H1 (cell line): ENCODE data around the gene TWSG1. TPM values are rescaled to one million over a fixed set of nuclear protein-coding genes. Genes with fewer than 3 reads are reported as not detected.

Experiments used
- CTCF ChIA-PET: fragments of 300-600 bp; sonication (Branson Sonifier 250); formaldehyde crosslinking; loops from one replicate; lab custom pipeline; 2021; ENCODE audit not compliant: partially characterized antibody; lab: Charles Lee
- POLR2A ChIA-PET: fragments of 300-600 bp; sonication (Branson Sonifier 250); formaldehyde crosslinking; loops from one replicate; lab custom pipeline; 2021; ENCODE audit warnings: inconsistent platforms; ENCODE audit not compliant: partially characterized antibody; lab: Charles Lee
- DNase-seq, 2 experiments: peaks; one replicate each; pipeline versions ENCODE4 v3.0.0 to v3.0.0-alpha.2; 2010 to 2022; ENCODE audit warnings: low spot score in 2 of 2, low read depth in 1 of 2, mixed read lengths in 1 of 2
- FAIRE-seq: peaks from 2 replicates; lab custom pipeline; 2011; peaks lifted over from hg19 to GRCh38; lab: Jason Lieb, UNC
- H2AFZ ChIP-seq: 2 replicates; pipeline ENCODE4 v1.8.1; 2012; ENCODE audit warnings: low read length, inconsistent platforms
- H2AK5ac ChIP-seq: 2 replicates; pipeline ENCODE4 v1.6.1; 2013; ENCODE audit warnings: low read depth, low read length
- H2BK120ac ChIP-seq: replicated peaks from 2 replicates; pipeline ENCODE3; 2013; ENCODE audit warnings: low read depth, low read length, inconsistent platforms
- H2BK12ac ChIP-seq: 2 replicates; pipeline ENCODE4 v1.6.1; 2013; ENCODE audit warnings: low read depth, low read length
- H2BK15ac ChIP-seq: 2 replicates; pipeline ENCODE4 v1.6.1; 2013; ENCODE audit warnings: low read length
- H2BK20ac ChIP-seq: 2 replicates; pipeline ENCODE4 v1.6.1; 2013; ENCODE audit warnings: low read length
- H2BK5ac ChIP-seq: 2 replicates; pipeline ENCODE4 v1.6.1; 2013; ENCODE audit warnings: low read depth, low read length
- H3K14ac ChIP-seq: 2 replicates; pipeline ENCODE4 v1.6.1; 2013; ENCODE audit warnings: inconsistent platforms; ENCODE audit not compliant: insufficient read length
- H3K18ac ChIP-seq: 2 replicates; pipeline ENCODE4 v1.6.1; 2013; ENCODE audit warnings: low read length; ENCODE audit errors: extremely low read depth
- H3K23ac ChIP-seq: 2 replicates; pipeline ENCODE4 v1.6.1; 2013; ENCODE audit warnings: inconsistent platforms; ENCODE audit not compliant: insufficient read length
- H3K23me2 ChIP-seq: 2 replicates; pipeline ENCODE4 v1.6.1; 2013; ENCODE audit warnings: low read depth, low read length
- H3K27ac ChIP-seq: 2 replicates; pipeline ENCODE4 v1.6.1; 2011; ENCODE audit warnings: low read depth, low read length, inconsistent platforms
- H3K27me3 ChIP-seq, 4 experiments: replicated peaks in 1 of 4; 1 replicate in 1 of 4; 2 replicates in 3 of 4; pipeline versions ENCODE4 v1.6.1 to v1.8.1; 2011 to 2013; ENCODE audit warnings: low read length in 3 of 4, mild to moderate bottlenecking in 3 of 4, inconsistent platforms in 2 of 4, mixed read lengths in 2 of 4, moderate library complexity in 1 of 4; ENCODE audit not compliant: control insufficient read depth in 3 of 4, insufficient read depth in 3 of 4; ENCODE audit errors: extremely low read depth in 1 of 4
- H3K36me3 ChIP-seq, 4 experiments: 2 replicates each; pipeline versions ENCODE4 v1.6.1 to v1.8.1; 2011 to 2013; ENCODE audit warnings: mild to moderate bottlenecking in 4 of 4, low read length in 3 of 4, moderate library complexity in 2 of 4, control low read depth in 1 of 4, inconsistent platforms in 1 of 4; ENCODE audit not compliant: insufficient read depth in 4 of 4, control insufficient read depth in 2 of 4
- H3K4ac ChIP-seq: replicated peaks from 2 replicates; pipeline ENCODE3; 2013; ENCODE audit warnings: low read length, low read depth, mixed read lengths, inconsistent platforms; ENCODE audit not compliant: insufficient read length
- H3K4me1 ChIP-seq, 4 experiments: replicated peaks in 1 of 4; 1 replicate in 1 of 4; 2 replicates in 3 of 4; pipeline versions ENCODE4 v1.6.1 to v1.8.1; 2011 to 2013; ENCODE audit warnings: low read length in 3 of 4, inconsistent platforms in 2 of 4, mixed read lengths in 1 of 4; ENCODE audit not compliant: insufficient read depth in 4 of 4, control insufficient read depth in 3 of 4
- H3K4me2 ChIP-seq, 2 experiments: 2 replicates each; pipeline versions ENCODE4 v1.6.1 to v1.8.1; 2011 to 2013; ENCODE audit warnings: low read depth in 2 of 2, low read length in 2 of 2, control low read depth in 1 of 2, inconsistent platforms in 1 of 2, mild to moderate bottlenecking in 1 of 2; ENCODE audit not compliant: insufficient read depth in 1 of 2
- H3K4me3 ChIP-seq, 4 experiments: fragments of 200-600, 300-600 bp in 1 of 4; sonication (generic), shearing (Covaris generic), sonication (Bioruptor Twin) in 1 of 4; 2 replicates each; pipeline versions ENCODE4 v1.5.1 to v1.8.1; 2011 to 2016; ENCODE audit warnings: low read length in 4 of 4, low read depth in 3 of 4, control low read depth in 2 of 4, inconsistent platforms in 2 of 4, mild to moderate bottlenecking in 2 of 4, mixed read lengths in 1 of 4, moderate library complexity in 1 of 4; ENCODE audit not compliant: insufficient read depth in 2 of 4; ENCODE audit errors: extremely low read depth in 1 of 4
- H3K56ac ChIP-seq: replicated peaks from 2 replicates; pipeline ENCODE3; 2013; ENCODE audit warnings: low read depth, mild to moderate bottlenecking, mixed read lengths, low read length, inconsistent platforms; ENCODE audit not compliant: insufficient read length
- H3K79me1 ChIP-seq: 2 replicates; pipeline ENCODE4 v1.6.1; 2013; ENCODE audit warnings: low read depth, low read length, control low read depth
- H3K79me2 ChIP-seq, 2 experiments: 2 replicates each; pipeline versions ENCODE4 v1.6.1 to v1.8.1; 2012 to 2013; ENCODE audit warnings: low read length in 2 of 2, mild to moderate bottlenecking in 2 of 2, inconsistent platforms in 1 of 2; ENCODE audit not compliant: insufficient read depth in 2 of 2, control insufficient read depth in 1 of 2
- H3K9ac ChIP-seq, 4 experiments: replicated peaks in 1 of 4; 1 replicate in 1 of 4; 2 replicates in 3 of 4; pipeline versions ENCODE4 v1.6.1 to v1.8.1; 2011 to 2013; ENCODE audit warnings: low read depth in 3 of 4, low read length in 3 of 4, control low read depth in 2 of 4, mild to moderate bottlenecking in 2 of 4, moderate library complexity in 2 of 4, inconsistent platforms in 1 of 4; ENCODE audit errors: extremely low read depth in 1 of 4
- H3K9me3 ChIP-seq, 2 experiments: 2 replicates each; pipeline versions ENCODE4 v1.6.1 to v1.8.1; 2012 to 2013; ENCODE audit warnings: mild to moderate bottlenecking in 2 of 2, moderate library complexity in 2 of 2, control low read depth in 1 of 2, inconsistent platforms in 1 of 2, low read depth in 1 of 2, low read length in 1 of 2, mixed read lengths in 1 of 2; ENCODE audit not compliant: insufficient read depth in 2 of 2
- H4K20me1 ChIP-seq, 2 experiments: replicated peaks in 1 of 2; 2 replicates each; pipeline versions ENCODE3 to v1.8.1; 2011 to 2013; ENCODE audit warnings: inconsistent platforms in 2 of 2, low read length in 2 of 2, mild to moderate bottlenecking in 1 of 2; ENCODE audit not compliant: insufficient read depth in 2 of 2, control insufficient read depth in 1 of 2
- H4K5ac ChIP-seq: 2 replicates; pipeline ENCODE4 v1.6.1; 2013; ENCODE audit warnings: low read length, low read depth, mixed read lengths, inconsistent platforms; ENCODE audit not compliant: insufficient read length
- H4K8ac ChIP-seq: 2 replicates; pipeline ENCODE4 v1.8.0; 2013; ENCODE audit warnings: mild to moderate bottlenecking, moderate library complexity, low read length, inconsistent platforms; ENCODE audit not compliant: insufficient read depth; ENCODE audit errors: extremely low read depth
- H4K91ac ChIP-seq: replicated peaks from 2 replicates; pipeline ENCODE3; 2013; ENCODE audit warnings: low read length, mixed read lengths, inconsistent platforms; ENCODE audit not compliant: insufficient read length
- ASH2L ChIP-seq: fragments of 200-600, 300-600 bp; sonication (generic); IDR thresholded peaks from one replicate; pipeline ENCODE4 v1.7.1; 2017; ENCODE audit warnings: low read length
- CREB1 ChIP-seq: IDR thresholded peaks from 2 replicates; pipeline ENCODE4 v1.6.1; 2012; ENCODE audit warnings: inconsistent platforms
- EZH2 ChIP-seq: fragments of 200-600 bp; sonication (generic); IDR thresholded peaks from 2 replicates; pipeline ENCODE4 v1.7.1; 2012; ENCODE audit warnings: low read depth, mild to moderate bottlenecking, moderate library complexity, low read length, inconsistent platforms; ENCODE audit not compliant: severe bottlenecking
- FOSL1 ChIP-seq: IDR thresholded peaks from 2 replicates; pipeline ENCODE4 v1.6.1; 2011; ENCODE audit warnings: mild to moderate bottlenecking, low read depth, low read length, moderate library complexity; ENCODE audit not compliant: insufficient read depth
- GTF2F1 ChIP-seq: IDR thresholded peaks from 2 replicates; pipeline ENCODE4 v1.6.1; 2012; ENCODE audit warnings: low read depth, low read length, improper control_type of control experiment, borderline replicate concordance
- JUND ChIP-seq: IDR thresholded peaks from 2 replicates; pipeline ENCODE4 v1.6.1; 2011; ENCODE audit warnings: mild to moderate bottlenecking, improper control_type of control experiment, low read length
- KDM1A ChIP-seq: fragments of 200-600, 300-600 bp; sonication (generic); IDR thresholded peaks from 2 replicates; pipeline ENCODE4 v1.7.1; 2016; ENCODE audit warnings: mild to moderate bottlenecking, low read length, borderline replicate concordance
- MAFK ChIP-seq: IDR thresholded peaks from 2 replicates; pipeline ENCODE4 v1.6.1; 2012; ENCODE audit warnings: low read depth, mild to moderate bottlenecking, improper control_type of control experiment, low read length
- POU5F1 ChIP-seq: IDR thresholded peaks from 2 replicates; pipeline ENCODE4 v1.6.1; 2011; ENCODE audit warnings: low read depth, mild to moderate bottlenecking, low read length, moderate library complexity
- RBBP5 ChIP-seq: IDR thresholded peaks from 2 replicates; pipeline ENCODE4 v1.7.1; 2012; ENCODE audit warnings: low read depth, mild to moderate bottlenecking, inconsistent platforms, low read length, moderate library complexity, borderline replicate concordance
- RNF2 ChIP-seq: fragments of 200-900, 300-1000 bp; sonication (generic); IDR thresholded peaks from 2 replicates; pipeline ENCODE4 v1.7.1; 2016; ENCODE audit warnings: borderline replicate concordance, low read depth, mild to moderate bottlenecking, antibody characterized with exemption, low read length; ENCODE audit not compliant: poor library complexity, severe bottlenecking; ENCODE audit errors: missing control alignments
- TEAD4 ChIP-seq: IDR thresholded peaks from 2 replicates; pipeline ENCODE4 v1.6.1; 2012; ENCODE audit warnings: low read depth, low read length, inconsistent platforms, mixed read lengths
- YY1 ChIP-seq: IDR thresholded peaks from 2 replicates; pipeline ENCODE4 v1.6.1; 2011; ENCODE audit warnings: low read depth, mild to moderate bottlenecking, low read length
- WGBS, 2 experiments: shearing (Covaris generic) in 1 of 2; methylation state at CpG; one replicate each; pipeline versions ENCODE4 v1.1.6 to v1.1.7; 2013 to 2015; ENCODE audit warnings: low lambda C conversion rate in 2 of 2, mixed read lengths in 2 of 2, inconsistent platforms in 1 of 2, low coverage in 1 of 2, missing lambda C conversion rate in 1 of 2; ENCODE audit not compliant: insufficient replicate concordance in 2 of 2, insufficient coverage in 1 of 2, insufficient read length in 1 of 2; ENCODE audit errors: extremely low coverage in 1 of 2, missing lambda C conversion rate in 1 of 2; 5-methylcytosine and 5-hydroxymethylcytosine counted together
- polyA plus RNA-seq, 7 experiments: library from polyadenylated mRNA; depleted of rRNA in 3 of 7; stranded (reverse) in 5 of 7; unstranded in 2 of 7; fragments of >200 nt in 5 of 7; fragments of 200-250 nt in 2 of 7; gene quantifications; 1 replicate in 5 of 7; 2 replicates in 1 of 7; 4 replicates in 1 of 7; pipeline versions ENCODE4 v1.2.1 to v1.2.3, GENCODE V29; 2011 to 2013; ENCODE audit warnings: missing spikeins in 2 of 7, mixed read lengths in 2 of 7
- total RNA-seq: library from RNA; stranded (reverse); fragmentation: NEBNext Ultra II Directional; extraction: Animal tissue kit (Norgen Biotek cat#: 25700); gene quantifications from 2 replicates; pipeline ENCODE4 v1.2.1, GENCODE V29; 2021
- TF ChIP-seq, protein P1 (sequence below): IDR thresholded peaks from 2 replicates; pipeline ENCODE4 v1.6.1; 2011; ENCODE audit warnings: low read length, improper control_type of control experiment

Gene TWSG1
- total and polyA plus RNA-seq, 2 of the 8 experiments (the other 6 are each of a cell fraction or from before 2014, with no cell fraction given), result 11.8 to 19.8 TPM

DNA sequence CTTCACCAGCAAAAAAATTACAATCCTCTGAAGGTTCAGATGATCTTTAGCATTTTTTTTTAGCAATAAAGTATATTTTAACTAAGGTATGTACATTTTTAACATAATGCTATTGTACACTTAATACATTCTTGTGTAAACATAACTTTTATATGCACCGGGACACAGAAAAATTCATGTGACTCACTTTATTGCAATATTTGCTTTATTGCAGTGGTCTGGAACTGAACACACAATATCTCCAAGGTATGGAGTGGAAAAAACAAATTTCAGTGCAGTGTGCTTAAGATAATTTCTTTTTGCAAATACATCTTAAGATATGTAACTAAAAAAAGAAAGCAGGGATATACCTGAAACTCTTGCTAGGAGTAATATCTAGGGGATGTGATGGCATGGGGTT lies 5.1 kb upstream of the TWSG1 start:
- H3K27me3 ChIP-seq, result peaks cover 0 to 9% (median 4%) of the 10 kb centered on the region in 4 experiments; a peak in 3 of 7 replicates
- no peaks in the 10 kb centered on the region for H3K79me2 ChIP-seq
- no peak overlapping the region for H2BK5ac ChIP-seq
- H3K9ac ChIP-seq, result no peak overlapping the region
- no peaks in the 10 kb centered on the region for H3K79me1 ChIP-seq
- H4K8ac ChIP-seq, result no peak overlapping the region
- POLR2A ChIA-PET, result no interaction called here
- H3K4me3 ChIP-seq, result no peak overlapping the region
- H2AFZ ChIP-seq, result no peak overlapping the region
- H4K20me1 ChIP-seq, result no peaks in the 10 kb centered on the region
- H3K56ac ChIP-seq, result no peak overlapping the region
- H3K4me2 ChIP-seq, result no peak overlapping the region
- no peak overlapping the region for H4K91ac ChIP-seq
- FAIRE-seq, result no peak
- no peak overlapping the region for H3K27ac ChIP-seq
- H3K9me3 ChIP-seq, result no peaks in the 10 kb centered on the region; a peak in 1 of 4 replicates
- no peak overlapping the region for H2AK5ac ChIP-seq
- WGBS, 2 experiments, result 86% methylated on average over 1 of the region's 1 CpG; no CpG with 5 or more reads in 1 of the 2 experiments
- no peak overlapping the region for H2BK120ac ChIP-seq
- no peak overlapping the region for H2BK12ac ChIP-seq
- H3K18ac ChIP-seq, result no peak overlapping the region
- H2BK20ac ChIP-seq, result no peak overlapping the region
- no peaks in the 10 kb centered on the region; a peak in 1 of 7 replicates for H3K4me1 ChIP-seq
- H3K14ac ChIP-seq, result no peak overlapping the region
- peaks cover 4% of the 10 kb centered on the region; the same call in 1 of the 2 replicates for H3K23me2 ChIP-seq
- CTCF ChIA-PET, result no interaction called here
- no peak overlapping the region for H2BK15ac ChIP-seq
- H3K4ac ChIP-seq, result no peak overlapping the region
- DNase-seq, result no peak
- H3K23ac ChIP-seq, result no peak overlapping the region
- H4K5ac ChIP-seq, result no peak overlapping the region
- no peaks in the 10 kb centered on the region for H3K36me3 ChIP-seq
- TF ChIP-seq CREB1, result no peak
- no peak for TF ChIP-seq TEAD4
- no peak for TF ChIP-seq RNF2
- TF ChIP-seq RBBP5, result no peak
- TF ChIP-seq MAFK, result no peak
- TF ChIP-seq KDM1A, result no peak
- no peak for TF ChIP-seq POU5F1
- no peak for TF ChIP-seq FOSL1
- TF ChIP-seq EZH2, result no peak
- TF ChIP-seq ASH2L, result no peak
- TF ChIP-seq GTF2F1, result no peak
- TF ChIP-seq, protein P1, sequence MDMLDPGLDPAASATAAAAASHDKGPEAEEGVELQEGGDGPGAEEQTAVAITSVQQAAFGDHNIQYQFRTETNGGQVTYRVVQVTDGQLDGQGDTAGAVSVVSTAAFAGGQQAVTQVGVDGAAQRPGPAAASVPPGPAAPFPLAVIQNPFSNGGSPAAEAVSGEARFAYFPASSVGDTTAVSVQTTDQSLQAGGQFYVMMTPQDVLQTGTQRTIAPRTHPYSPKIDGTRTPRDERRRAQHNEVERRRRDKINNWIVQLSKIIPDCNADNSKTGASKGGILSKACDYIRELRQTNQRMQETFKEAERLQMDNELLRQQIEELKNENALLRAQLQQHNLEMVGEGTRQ, result no peak
- no peak for TF ChIP-seq YY1
- no peak for TF ChIP-seq JUND
